Measurements from ENCODE around the gene KIFAP3. TPM values are rescaled to one million over a fixed set of nuclear protein-coding genes. Genes with fewer than 3 reads are reported as not detected.

The KIFAP3 gene
- total RNA-seq, 1 experiment from 2014 or later, result 2.3 TPM

- no peak for TF ChIP-seq PRRX2 (CRISPR knock-in tag; IDR thresholded peaks at IDR 0.05)
- TF ChIP-seq NR1H2 (CRISPR knock-in tag; IDR thresholded peaks at IDR 0.05), result no peak
- TF ChIP-seq ZNF396 (CRISPR knock-in tag; IDR thresholded peaks at IDR 0.05; ENCODE audit: borderline replicate concordance), result no peak
- no peak for TF ChIP-seq GABPB1 (CRISPR knock-in tag; IDR thresholded peaks at IDR 0.05)
- no peak for TF ChIP-seq ZNF281 (CRISPR knock-in tag; IDR thresholded peaks at IDR 0.05)
These were observed 196.5 kb downstream of the KIFAP3 start (continued) for GRCh38 chr1:169877800-169878491.

GRCh38 chr1:169874229-169874628 is 200.3 kb downstream of the KIFAP3 start:
- H3K4me3 Mint-ChIP-seq, result no peak overlapping the region
- ChIA-PET CTCF (no interaction called here), POLR2A (no interaction called here)
- H3K9me3 Mint-ChIP-seq, result peaks cover 31% of the 10 kb centered on the region
- H3K4me1 Mint-ChIP-seq, result no peaks in the 10 kb centered on the region
- peaks cover 70% of the 10 kb centered on the region for H3K36me3 Mint-ChIP-seq
- H3K27ac Mint-ChIP-seq, result no peak overlapping the region
- ATAC-seq, result no peak
- DNase-seq (ENCODE audit: low spot score), result no peak
- no peak for TF ChIP-seq CREM (CRISPR knock-in tag; IDR thresholded peaks at IDR 0.05)
- TF ChIP-seq FOXJ3 (CRISPR knock-in tag; IDR thresholded peaks at IDR 0.05; ENCODE audit: borderline replicate concordance), result no peak
- TF ChIP-seq ETV6 (CRISPR knock-in tag; IDR thresholded peaks at IDR 0.05), result no peak
- no peak for TF ChIP-seq NR3C1 (CRISPR knock-in tag; conservative IDR thresholded peaks at IDR 0.05; ENCODE audit: low read depth)
- H3K27me3 Mint-ChIP-seq (ENCODE audit: low read depth), result no peaks in the 10 kb centered on the region

- Mint-ChIP-seq H3K27me3 (ENCODE audit: low read depth) (no peaks in the 10 kb centered on the region), H3K36me3 (peaks cover 73% of the 10 kb centered on the region), H3K4me3 (no peak overlapping the region), H3K4me1 (no peaks in the 10 kb centered on the region), H3K27ac (no peak overlapping the region), H3K9me3 (peaks cover 31% of the 10 kb centered on the region)
- DNase-seq (ENCODE audit: low spot score) (no peak), ATAC-seq (no peak)
- ChIA-PET CTCF (no interaction called here), POLR2A (no interaction called here)
- TF ChIP-seq NR3C1 (CRISPR knock-in tag; conservative IDR thresholded peaks at IDR 0.05; ENCODE audit: low read depth), result no peak
These were observed 200.8 kb downstream of the KIFAP3 start for GRCh38 chr1:169873582-169874199.

- CTCF ChIA-PET, result no interaction called here
- H3K36me3 Mint-ChIP-seq, result peaks cover 78% of the 10 kb centered on the region
- DNase-seq (ENCODE audit: low spot score) (no peak), ATAC-seq (no peak)
- H3K27ac Mint-ChIP-seq, result no peak overlapping the region
- no peaks in the 10 kb centered on the region for H3K27me3 Mint-ChIP-seq (ENCODE audit: low read depth)
- POLR2A ChIA-PET, result no interaction called here
- H3K4me3 Mint-ChIP-seq, result no peak overlapping the region
- H3K4me1 Mint-ChIP-seq, result no peaks in the 10 kb centered on the region
- H3K9me3 Mint-ChIP-seq, result peaks cover 31% of the 10 kb centered on the region
- TF ChIP-seq RELA (CRISPR knock-in tag; IDR thresholded peaks at IDR 0.05; ENCODE audit: borderline replicate concordance) (no peak), EMX1 (CRISPR knock-in tag; IDR thresholded peaks at IDR 0.05) (no peak), MLX (CRISPR knock-in tag; IDR thresholded peaks at IDR 0.05) (no peak), RORB (CRISPR knock-in tag; IDR thresholded peaks at IDR 0.05) (no peak), ZNF671 (CRISPR knock-in tag; IDR thresholded peaks at IDR 0.05) (no peak), CREM (CRISPR knock-in tag; IDR thresholded peaks at IDR 0.05) (no peak), PRDM15 (CRISPR knock-in tag; IDR thresholded peaks at IDR 0.05) (no peak), CBFB (CRISPR knock-in tag; IDR thresholded peaks at IDR 0.05; ENCODE audit: low read depth) (no peak), NFYB (CRISPR knock-in tag; conservative IDR thresholded peaks at IDR 0.05; ENCODE audit: low read depth) (no peak), SMAD4 (CRISPR knock-in tag; IDR thresholded peaks at IDR 0.05) (no peak), ZNF121 (CRISPR knock-in tag; IDR thresholded peaks at IDR 0.05) (no peak), TP53 (CRISPR knock-in tag; IDR thresholded peaks at IDR 0.05) (no peak), OVOL2 (CRISPR knock-in tag; IDR thresholded peaks at IDR 0.05; ENCODE audit: borderline replicate concordance) (no peak), MYBL2 (CRISPR knock-in tag; IDR thresholded peaks at IDR 0.05) (no peak), GRHL2 (CRISPR knock-in tag; IDR thresholded peaks at IDR 0.05; ENCODE audit: insufficient replicate concordance, severe bottlenecking) (no peak), SMAD3 (CRISPR knock-in tag; IDR thresholded peaks at IDR 0.05; ENCODE audit: borderline replicate concordance) (no peak)
These were observed 201.6 kb downstream of the KIFAP3 start for GRCh38 chr1:169872906-169873305.

Data from WTC11 (cell line).